HEK293 (cell line): ENCODE data around the gene KLHDC4.

Experiments used
- CTCF ChIA-PET: fragments of 350-600 bp; formaldehyde crosslinking; extraction: SDS; loops from one replicate; lab custom pipeline; 2021; ENCODE audit warnings: antibody characterized with exemption; lab: Yijun Ruan, JAX
- POLR2A ChIA-PET: fragments of 300-600 bp; formaldehyde crosslinking; extraction: SDS; loops from one replicate; lab custom pipeline; 2020; ENCODE audit warnings: antibody characterized with exemption, inconsistent platforms; lab: Yijun Ruan, JAX
- H3K27ac ChIP-seq: fragments of 200-500 bp; sonication (Bioruptor generic); 2 replicates; pipeline ENCODE4 v1.5.1; 2014; ENCODE audit warnings: low read depth, low read length, control low read depth, inconsistent platforms; ENCODE audit errors: extremely low read depth
- H3K36me3 ChIP-seq, 2 experiments: fragments of 200-500 bp in 1 of 2; sonication (Bioruptor generic) in 1 of 2; 1 replicate in 1 of 2; 2 replicates in 1 of 2; pipeline ENCODE4 v1.5.1; 2014 to 2017; ENCODE audit warnings: inconsistent platforms in 2 of 2, low read length in 2 of 2; ENCODE audit not compliant: control insufficient read depth in 2 of 2, insufficient read depth in 1 of 2
- H3K4me1 ChIP-seq: fragments of 200-500 bp; sonication (Bioruptor generic); 2 replicates; pipeline ENCODE4 v1.5.1; 2014; ENCODE audit warnings: mild to moderate bottlenecking, low read length, inconsistent platforms; ENCODE audit not compliant: control insufficient read depth, insufficient read depth
- H3K4me3 ChIP-seq: 2 replicates; pipeline ENCODE4 v1.5.1; 2011; ENCODE audit warnings: low read depth, mild to moderate bottlenecking, control low read depth, low read length, moderate library complexity
- H3K9me3 ChIP-seq: fragments of 200-500 bp; sonication (Bioruptor generic); 2 replicates; pipeline ENCODE4 v1.5.1; 2014; ENCODE audit warnings: low read depth, low read length, inconsistent platforms; ENCODE audit not compliant: control insufficient read depth, insufficient read depth
- GFI1B ChIP-seq: fragments of 450-650 bp; formaldehyde crosslinking; IDR thresholded peaks from 2 replicates; pipeline ENCODE4 v1.5.1; 2016; ENCODE audit warnings: missing biosample characterization, missing genetic modification characterization
- GLIS1 ChIP-seq: fragments of 450-650 bp; formaldehyde crosslinking; IDR thresholded peaks from 2 replicates; pipeline ENCODE4 v1.5.1; 2016; ENCODE audit warnings: missing biosample characterization, missing genetic modification characterization
- GLIS2 ChIP-seq: fragments of 450-650 bp; formaldehyde crosslinking; IDR thresholded peaks from 2 replicates; pipeline ENCODE4 v1.5.1; 2016; ENCODE audit warnings: missing biosample characterization, missing genetic modification characterization
- OSR2 ChIP-seq: fragments of 450-650 bp; formaldehyde crosslinking; IDR thresholded peaks from 2 replicates; pipeline ENCODE4 v1.5.1; 2016; ENCODE audit warnings: missing biosample characterization, missing genetic modification characterization
- PRDM2 ChIP-seq: fragments of 450-650 bp; formaldehyde crosslinking; IDR thresholded peaks from 2 replicates; pipeline ENCODE4 v1.5.1; 2016; ENCODE audit warnings: missing biosample characterization, missing genetic modification characterization, borderline replicate concordance
- SP2 ChIP-seq: fragments of 450-650 bp; formaldehyde crosslinking; IDR thresholded peaks from 2 replicates; pipeline ENCODE4 v1.5.1; 2016; ENCODE audit warnings: missing biosample characterization, missing genetic modification characterization
- ZFP3 ChIP-seq: fragments of 450-650 bp; formaldehyde crosslinking; IDR thresholded peaks from 2 replicates; pipeline ENCODE4 v1.5.1; 2016; ENCODE audit warnings: low read depth, missing biosample characterization, missing genetic modification characterization
- ZIC2 ChIP-seq: fragments of 450-650 bp; formaldehyde crosslinking; IDR thresholded peaks from 2 replicates; pipeline ENCODE4 v1.5.1; 2016; ENCODE audit warnings: missing biosample characterization, missing genetic modification characterization
- ZNF157 ChIP-seq: fragments of 450-650 bp; formaldehyde crosslinking; IDR thresholded peaks from 2 replicates; pipeline ENCODE4 v1.5.1; 2016; ENCODE audit warnings: missing biosample characterization, missing genetic modification characterization
- ZNF335 ChIP-seq: fragments of 450-650 bp; formaldehyde crosslinking; conservative IDR thresholded peaks from 2 replicates; pipeline ENCODE4 v1.5.1; 2016; ENCODE audit warnings: missing biosample characterization, missing genetic modification characterization
- ZNF341 ChIP-seq: fragments of 450-650 bp; formaldehyde crosslinking; IDR thresholded peaks from 2 replicates; pipeline ENCODE4; 2016; ENCODE audit warnings: low read depth, missing biosample characterization, missing genetic modification characterization
- ZNF398 ChIP-seq: fragments of 450-650 bp; formaldehyde crosslinking; IDR thresholded peaks from 2 replicates; pipeline ENCODE4 v1.5.1; 2017; ENCODE audit warnings: missing biosample characterization, missing genetic modification characterization
- ZNF544 ChIP-seq: fragments of 450-650 bp; formaldehyde crosslinking; IDR thresholded peaks from 2 replicates; pipeline ENCODE4 v1.5.0; 2017; ENCODE audit warnings: missing biosample characterization, missing genetic modification characterization
- ZNF548 ChIP-seq: fragments of 450-650 bp; formaldehyde crosslinking; IDR thresholded peaks from 2 replicates; pipeline ENCODE4 v1.5.1; 2016; ENCODE audit warnings: missing biosample characterization, missing genetic modification characterization
- ZNF692 ChIP-seq: fragments of 450-650 bp; formaldehyde crosslinking; IDR thresholded peaks from 2 replicates; pipeline ENCODE4 v1.5.1; 2016; ENCODE audit warnings: missing biosample characterization, missing genetic modification characterization
- ZNF830 ChIP-seq: fragments of 450-650 bp; IDR thresholded peaks from 2 replicates; pipeline ENCODE4 v1.5.0; 2018; ENCODE audit warnings: missing biosample characterization, missing genetic modification characterization, low read depth, mild to moderate bottlenecking, moderate library complexity
- ZSCAN5A ChIP-seq: fragments of 450-650 bp; formaldehyde crosslinking; IDR thresholded peaks from 2 replicates; pipeline ENCODE4 v1.5.1; 2016; ENCODE audit warnings: missing biosample characterization, missing genetic modification characterization

KLHDC4 gene

GRCh38 chr16:87765473-87765775 lies 362 bp downstream of the KLHDC4 start:
- no peaks in the 10 kb centered on the region for H3K9me3 ChIP-seq
- peaks cover 2% of the 10 kb centered on the region; the same call in 1 of the 2 replicates for H3K4me1 ChIP-seq
- TF ChIP-seq ZNF335 (tag by site-specific recombination): no peak
- TF ChIP-seq ZNF548 (tag by site-specific recombination): no peak
- TF ChIP-seq ZNF830 (tag by site-specific recombination): no peak
- no peak for TF ChIP-seq OSR2 (tag by site-specific recombination)
- no peak for TF ChIP-seq ZSCAN5A (tag by site-specific recombination)
- no peak for TF ChIP-seq ZNF157
- TF ChIP-seq ZFP3 (tag by site-specific recombination): no peak
- TF ChIP-seq ZNF398 (tag by site-specific recombination): peak; percentile 83
- TF ChIP-seq ZIC2 (tag by site-specific recombination): peak; percentile 65
- no peak for TF ChIP-seq GFI1B (tag by site-specific recombination)
- TF ChIP-seq PRDM2: no peak
- no peak for TF ChIP-seq ZNF544 (tag by site-specific recombination)
- peak; percentile 76 for TF ChIP-seq GLIS1 (tag by site-specific recombination)
- TF ChIP-seq SP2 (tag by site-specific recombination): no peak
- TF ChIP-seq ZNF341 (tag by site-specific recombination): peak; percentile 59; the same call in 1 of the 2 replicates
- TF ChIP-seq GLIS2 (tag by site-specific recombination): peak; percentile 36; the same call in 1 of the 2 replicates
- no peak for TF ChIP-seq ZNF692 (tag by site-specific recombination)
- peak overlapping the region; percentile 65 for H3K4me3 ChIP-seq
- ChIA-PET POLR2A (interaction anchor here (0.7 to 1.7 kb wide), 14 partner anchors 8 to 381 kb away, joined by 3 to 8 read pairs (median 4); partner anchors contain the start of genes BANP and SLC7A5), CTCF (interaction anchor here (0.7 to 1.8 kb wide), 5 partner anchors 14 to 176 kb away, joined by 3 to 8 read pairs (median 5); no protein-coding TSS in a partner anchor)
- peak overlapping the region; percentile 83 for H3K27ac ChIP-seq
- H3K36me3 ChIP-seq: peaks cover 15 to 38% of the 10 kb centered on the region in 2 experiments; a peak in 2 of 3 replicates
